ENCODE data around the gene ELOVL7. TPM values are rescaled to one million over a fixed set of nuclear protein-coding genes. Genes with fewer than 3 reads are reported as not detected.

Gene ELOVL7
- total and polyA plus RNA-seq, 2 donors (not counting 3 experiments of a cell fraction or from before 2014, with no cell fraction given) = 0.01 to 0.09 TPM

DNA sequence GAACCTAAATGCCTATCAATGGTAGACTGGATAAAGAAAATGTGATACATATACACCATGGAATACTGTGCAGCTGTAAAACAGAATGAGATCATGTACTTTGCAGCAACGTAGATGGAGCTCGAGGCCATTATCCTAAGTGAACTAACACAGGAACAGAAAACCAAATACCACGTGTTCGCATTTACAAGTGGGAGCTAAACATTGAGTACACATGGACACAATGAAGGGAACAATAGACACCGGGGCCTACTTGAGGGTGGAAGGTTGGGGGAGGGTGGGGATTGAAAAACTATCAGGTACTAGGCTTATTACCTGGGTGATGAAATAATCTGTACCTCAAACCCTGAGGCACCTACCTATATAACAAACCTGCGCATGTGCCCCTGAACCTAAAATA is 121.7 kb downstream of the ELOVL7 start:
- peaks cover under 1 to 7% of the 10 kb centered on the region in 2 experiments for H3K27me3 ChIP-seq (ENCODE audit: control insufficient read depth in 2 of 2, insufficient read depth in 2 of 2, low read length in 2 of 2)
- H3K4me3 ChIP-seq (replicated peaks in 1 of 3; ENCODE audit: insufficient read depth in 1 of 3, low read depth in 1 of 3, low read length in 3 of 3) = no peak overlapping the region
- no peaks in the 10 kb centered on the region for H3K36me3 ChIP-seq (ENCODE audit: control insufficient read depth in 2 of 2, extremely low read depth in 1 of 2, insufficient read depth in 2 of 2, low read length in 2 of 2)
- H3K9me3 ChIP-seq (replicated peaks; ENCODE audit: control insufficient read depth, insufficient read depth, low read length) = no peaks in the 10 kb centered on the region
- H2AFZ ChIP-seq (ENCODE audit: low read depth, low read length) = no peak overlapping the region
- H3K4me1 ChIP-seq (ENCODE audit: control insufficient read depth, extremely low read depth, insufficient read depth, low read length) = no peaks in the 10 kb centered on the region
- no peak overlapping the region for H3K27ac ChIP-seq (ENCODE audit: insufficient read depth, low read depth, low read length)
- no peaks in the 10 kb centered on the region for H3K79me2 ChIP-seq (ENCODE audit: control insufficient read depth, insufficient read depth, low read length)
- POLR2A ChIA-PET = no interaction called here
- H3K4me2 ChIP-seq (ENCODE audit: insufficient read depth, low read length) = no peak overlapping the region
- H3K9ac ChIP-seq (replicated peaks; ENCODE audit: extremely low read depth, insufficient read depth, low read length) = no peak overlapping the region
- CTCF ChIA-PET = no interaction called here
- H4K20me1 ChIP-seq (replicated peaks; ENCODE audit: control insufficient read depth, extremely low read depth, insufficient read depth, low read length) = no peaks in the 10 kb centered on the region
- BruUV-seq (replicated peaks) = no TSS peak
- no peak for DNase-seq (ENCODE audit: low read depth, low spot score)
- dilution Hi-C loops (cut with MboI; ENCODE audit: extremely low pct_ligation_motif_present, low sequenced_read_pairs) = no loop called here
- intact Hi-C loops (cut with micrococcal nuclease) = no loop called here
- no peak for FAIRE-seq
- no peaks in the 10 kb centered on the region for H3K9me1 ChIP-seq (replicated peaks; ENCODE audit: control insufficient read depth, extremely low read depth, insufficient read depth, low read length)
- TF ChIP-seq, protein P1, sequence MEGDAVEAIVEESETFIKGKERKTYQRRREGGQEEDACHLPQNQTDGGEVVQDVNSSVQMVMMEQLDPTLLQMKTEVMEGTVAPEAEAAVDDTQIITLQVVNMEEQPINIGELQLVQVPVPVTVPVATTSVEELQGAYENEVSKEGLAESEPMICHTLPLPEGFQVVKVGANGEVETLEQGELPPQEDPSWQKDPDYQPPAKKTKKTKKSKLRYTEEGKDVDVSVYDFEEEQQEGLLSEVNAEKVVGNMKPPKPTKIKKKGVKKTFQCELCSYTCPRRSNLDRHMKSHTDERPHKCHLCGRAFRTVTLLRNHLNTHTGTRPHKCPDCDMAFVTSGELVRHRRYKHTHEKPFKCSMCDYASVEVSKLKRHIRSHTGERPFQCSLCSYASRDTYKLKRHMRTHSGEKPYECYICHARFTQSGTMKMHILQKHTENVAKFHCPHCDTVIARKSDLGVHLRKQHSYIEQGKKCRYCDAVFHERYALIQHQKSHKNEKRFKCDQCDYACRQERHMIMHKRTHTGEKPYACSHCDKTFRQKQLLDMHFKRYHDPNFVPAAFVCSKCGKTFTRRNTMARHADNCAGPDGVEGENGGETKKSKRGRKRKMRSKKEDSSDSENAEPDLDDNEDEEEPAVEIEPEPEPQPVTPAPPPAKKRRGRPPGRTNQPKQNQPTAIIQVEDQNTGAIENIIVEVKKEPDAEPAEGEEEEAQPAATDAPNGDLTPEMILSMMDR (IDR thresholded peaks at IDR 0.05; ENCODE audit: extremely low read depth in 1 of 2, insufficient read depth in 1 of 2, low read depth in 1 of 2, low read length in 2 of 2) = no peak
- TF ChIP-seq POLR2A (IDR thresholded peaks at IDR 0.05; ENCODE audit: low read depth, low read length) = no peak
- TF ChIP-seq MYC (IDR thresholded peaks at IDR 0.05; ENCODE audit: low read depth, low read length) = no peak
- no peak for TF ChIP-seq FOS (IDR thresholded peaks at IDR 0.05; ENCODE audit: borderline replicate concordance, insufficient read depth, low read length)
- no peak for TF ChIP-seq EZH2 (IDR thresholded peaks at IDR 0.05; ENCODE audit: borderline replicate concordance, low read depth, low read length, severe bottlenecking)
- no peak for TF ChIP-seq GATA2 (IDR thresholded peaks at IDR 0.05; ENCODE audit: insufficient read depth, insufficient read length, low read depth, low read length)
- no peak for TF ChIP-seq JUN (IDR thresholded peaks at IDR 0.05; ENCODE audit: borderline replicate concordance, insufficient read depth, insufficient read length, low read depth)
- no peak for TF ChIP-seq POLR2AphosphoS5 (IDR thresholded peaks at IDR 0.05; ENCODE audit: insufficient read depth, low read depth, low read length)
- TF ChIP-seq, protein P2, sequence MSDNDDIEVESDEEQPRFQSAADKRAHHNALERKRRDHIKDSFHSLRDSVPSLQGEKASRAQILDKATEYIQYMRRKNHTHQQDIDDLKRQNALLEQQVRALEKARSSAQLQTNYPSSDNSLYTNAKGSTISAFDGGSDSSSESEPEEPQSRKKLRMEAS (IDR thresholded peaks at IDR 0.05; ENCODE audit: insufficient read depth, insufficient read length) = no peak
